AG09319 (cell line): Measurements from ENCODE around the gene HELZ.
"Not testable (repeated sequence)": the region's sequence is repeated elsewhere in the genome, so short reads cannot be mapped to it uniquely, and the experiment has no call there.

Source experiments
- DNase-seq: peaks from one replicate; pipeline ENCODE4 v3.0.0-alpha.2; 2010; ENCODE audit warnings: low read depth; ENCODE audit errors: extremely low read depth
- CTCF ChIP-seq: IDR thresholded peaks from 2 replicates; pipeline ENCODE4 v1.5.1; 2011; ENCODE audit warnings: low read depth, mild to moderate bottlenecking, inconsistent platforms, low read length, moderate library complexity

The HELZ gene

GRCh38 chr17:67143318-67143717 is 101.7 kb downstream of the HELZ start:
- no peak for DNase-seq

GRCh38 chr17:67142030-67142429 is 103.0 kb downstream of the HELZ start:
- DNase-seq, result not testable (repeated sequence)

More at GRCh38 chr17:67143318-67143717, 101.7 kb downstream of the HELZ start:
- no peak for TF ChIP-seq CTCF

- no peak for DNase-seq
- no peak for TF ChIP-seq CTCF
Measured at GRCh38 chr17:67139784-67140665, 105.0 kb downstream of the HELZ start.

GRCh38 chr17:67139289-67139688 is 105.7 kb downstream of the HELZ start:
- no peak for TF ChIP-seq CTCF

GRCh38 chr17:67138392-67138791 is 106.6 kb downstream of the HELZ start:
- DNase-seq, result no peak
- TF ChIP-seq CTCF, result no peak

More at GRCh38 chr17:67139289-67139688, 105.7 kb downstream of the HELZ start:
- DNase-seq, result no peak

GRCh38 chr17:67137860-67138259 is 107.1 kb downstream of the HELZ start:
- TF ChIP-seq CTCF, result no peak
- no peak for DNase-seq

- no peak for TF ChIP-seq CTCF
- DNase-seq, result no peak
Measured at GRCh38 chr17:67137026-67137370, 108.0 kb downstream of the HELZ start.
